ENCODE results near the gene USP30.

USP30 gene

GRCh38 chr12:109137055-109137454, 84.7 kb downstream of the USP30 start:
- peaks cover 0 to 4% of the 10 kb centered on the region in 2 donors for H3K36me3 ChIP-seq (ENCODE audit: control insufficient read depth in 2 of 2, insufficient read depth in 2 of 2, low read length in 2 of 2)
- H3K9ac ChIP-seq (ENCODE audit: low read depth in 1 of 2, low read length in 2 of 2): no peak overlapping the region
- no peaks in the 10 kb centered on the region for H3K27me3 ChIP-seq (ENCODE audit: control insufficient read depth in 2 of 2, insufficient read depth in 2 of 2, low read length in 2 of 2)
- H3K9me3 ChIP-seq (ENCODE audit: control insufficient read depth in 2 of 2, low read length in 2 of 2): no peaks in the 10 kb centered on the region
- H3K4me1 ChIP-seq (ENCODE audit: control insufficient read depth in 2 of 2, insufficient read depth in 2 of 2, low read length in 2 of 2): no peaks in the 10 kb centered on the region
- no peak overlapping the region for H3K4me3 ChIP-seq (ENCODE audit: low read length in 2 of 2)
- H3K27ac ChIP-seq (ENCODE audit: low read depth in 2 of 2, low read length in 2 of 2): no peak overlapping the region

Data from mucosa of rectum (tissue), 2 donors.